ENCODE data around the gene HEATR3.

The HEATR3 gene

GRCh38 chr16:50025537-50025931 lies 40.2 kb upstream of the HEATR3 start:
- H3K4me3 ChIP-seq (ENCODE audit: low read length): peak overlapping the region; percentile 91
- no peak for TF ChIP-seq CTCF (IDR thresholded peaks at IDR 0.05; ENCODE audit: insufficient read depth, low read depth, low read length, missing control alignments)
- peak; percentile 16 for DNase-seq (ENCODE audit: low read depth)

- no peak overlapping the region for H3K4me3 ChIP-seq (ENCODE audit: low read length)
- no peak for TF ChIP-seq CTCF (IDR thresholded peaks at IDR 0.05; ENCODE audit: insufficient read depth, low read depth, low read length, missing control alignments)
- no peak for DNase-seq (ENCODE audit: low read depth)
Observed at GRCh38 chr16:50027829-50028228, 37.9 kb upstream of the HEATR3 start.

- no peak for TF ChIP-seq CTCF (IDR thresholded peaks at IDR 0.05; ENCODE audit: insufficient read depth, low read depth, low read length, missing control alignments)
- peak; percentile 8 for DNase-seq (ENCODE audit: low read depth)
- H3K4me3 ChIP-seq (ENCODE audit: low read length): no peak overlapping the region
Observed at GRCh38 chr16:50035468-50035992, 30.2 kb upstream of the HEATR3 start.

- no peak for DNase-seq (ENCODE audit: low read depth)
- H3K4me3 ChIP-seq (ENCODE audit: low read length): no peak overlapping the region
- no peak for TF ChIP-seq CTCF (IDR thresholded peaks at IDR 0.05; ENCODE audit: insufficient read depth, low read depth, low read length, missing control alignments)
Observed at GRCh38 chr16:50036426-50036825, 29.3 kb upstream of the HEATR3 start.

- DNase-seq (ENCODE audit: low read depth): peak; percentile 34
- H3K4me3 ChIP-seq (ENCODE audit: low read length): no peak overlapping the region
- TF ChIP-seq CTCF (IDR thresholded peaks at IDR 0.05; ENCODE audit: insufficient read depth, low read depth, low read length, missing control alignments): no peak
Observed at GRCh38 chr16:50037662-50038220, 28.0 kb upstream of the HEATR3 start.

GRCh38 chr16:50038286-50038685 lies 27.5 kb upstream of the HEATR3 start:
- H3K4me3 ChIP-seq (ENCODE audit: low read length): no peak overlapping the region
- DNase-seq (ENCODE audit: low read depth): no peak
- no peak for TF ChIP-seq CTCF (IDR thresholded peaks at IDR 0.05; ENCODE audit: insufficient read depth, low read depth, low read length, missing control alignments)

Data from epithelial cell of esophagus (primary cell).